AG04449 (cell line): ENCODE results near the gene STK11IP.

Source experiments
- CTCF ChIA-PET: fragments of 350-600 bp; formaldehyde crosslinking; extraction: SDS; loops from one replicate; lab custom pipeline; 2021; ENCODE audit warnings: antibody characterized with exemption; lab: Yijun Ruan, JAX
- POLR2A ChIA-PET: fragments of 400-600, 350-600 bp; formaldehyde crosslinking; extraction: SDS; loops from one replicate; lab custom pipeline; 2020; ENCODE audit warnings: antibody characterized with exemption, inconsistent platforms; lab: Yijun Ruan, JAX
- DNase-seq: peaks from one replicate; pipeline ENCODE4 v3.0.0-alpha.2; 2010; ENCODE audit warnings: low read depth, low spot score
- H3K4me3 ChIP-seq: 2 replicates; pipeline ENCODE4 v1.5.1; 2011; ENCODE audit warnings: low read depth, mild to moderate bottlenecking, control low read depth, low read length
- CTCF ChIP-seq: IDR thresholded peaks from one replicate; pipeline ENCODE4 v1.5.1; 2011; ENCODE audit warnings: mild to moderate bottlenecking, moderate library complexity, low read length, control low read depth, inconsistent platforms; ENCODE audit not compliant: insufficient read depth; ENCODE audit errors: missing control alignments

STK11IP gene

GRCh38 chr2:219575566-219576504, 21.8 kb upstream of the STK11IP start:
- ChIA-PET POLR2A (no interaction called here), CTCF (interaction anchor here (1.2 to 4.7 kb wide), 3 partner anchors 13 to 67 kb away, joined by 3 to 34 read pairs (median 4); no protein-coding TSS in a partner anchor)
- no peak overlapping the region for H3K4me3 ChIP-seq
- no peak for DNase-seq
- TF ChIP-seq CTCF, result no peak

- CTCF ChIA-PET, result interaction anchor here (1.2 to 4.7 kb wide), 3 partner anchors 12 to 66 kb away, joined by 3 to 34 read pairs (median 4); no protein-coding TSS in a partner anchor
Observed at GRCh38 chr2:219576505-219577388, 20.9 kb upstream of the STK11IP start.

GRCh38 chr2:219578811-219579613, 18.6 kb upstream of the STK11IP start:
- CTCF ChIA-PET, result interaction anchor here (1.2 kb wide), 1 partner anchor 18 kb away, joined by 3 read pairs; no protein-coding TSS in a partner anchor
- H3K4me3 ChIP-seq, result no peak overlapping the region
- DNase-seq, result no peak
- POLR2A ChIA-PET, result no interaction called here
- TF ChIP-seq CTCF, result no peak

More at GRCh38 chr2:219576505-219577388, 20.9 kb upstream of the STK11IP start:
- no peak overlapping the region for H3K4me3 ChIP-seq
- no peak for TF ChIP-seq CTCF
- POLR2A ChIA-PET, result no interaction called here
- no peak for DNase-seq

- H3K4me3 ChIP-seq, result no peak overlapping the region
- POLR2A ChIA-PET, result no interaction called here
- CTCF ChIA-PET, result no interaction called here
- no peak for DNase-seq
- TF ChIP-seq CTCF, result no peak
Observed at GRCh38 chr2:219581346-219581745, 16.3 kb upstream of the STK11IP start.

- DNase-seq, result no peak
- ChIA-PET POLR2A (no interaction called here), CTCF (interaction anchor here (0.6 to 1.9 kb wide), 3 partner anchors 61 to 99 kb away, joined by 3 to 7 read pairs (median 3); no protein-coding TSS in a partner anchor)
- no peak overlapping the region for H3K4me3 ChIP-seq
- no peak for TF ChIP-seq CTCF
Observed at GRCh38 chr2:219591091-219591490, 6.6 kb upstream of the STK11IP start.
